SU-DHL-6 (cell line): ENCODE measurements around the gene TDP2.

Source experiments
- H2AFZ ChIP-seq: fragments of 200-600 bp; sonication (generic); 2 replicates; pipeline ENCODE4 v1.6.1; 2014; ENCODE audit warnings: low read depth, mild to moderate bottlenecking, moderate library complexity, mixed read lengths, antibody characterized with exemption, low read length; ENCODE audit not compliant: severe bottlenecking
- H3F3A ChIP-seq: fragments of 200-600 bp; shearing (Covaris generic); 2 replicates; pipeline ENCODE4 v1.6.0; 2016; ENCODE audit warnings: antibody characterized with exemption, mild to moderate bottlenecking; ENCODE audit not compliant: insufficient read depth
- H3K27ac ChIP-seq: fragments of 200-600 bp; sonication (generic); 2 replicates; pipeline ENCODE4 v1.5.1; 2016; ENCODE audit warnings: low read depth, mild to moderate bottlenecking, low read length, moderate library complexity, mixed read lengths
- H3K27me3 ChIP-seq: fragments of 200-600 bp; sonication (generic), shearing (Covaris generic); 2 replicates; pipeline ENCODE4 v1.6.0; 2014; ENCODE audit warnings: mild to moderate bottlenecking, low read length
- H3K36me3 ChIP-seq: fragments of 200-600 bp; sonication (generic); 2 replicates; pipeline ENCODE4 v1.6.1; 2014; ENCODE audit warnings: mild to moderate bottlenecking, low read length, mixed read lengths
- H3K4me2 ChIP-seq: fragments of 300-600, 200-600 bp; shearing (Covaris generic), sonication (generic); 2 replicates; pipeline ENCODE4 v1.6.0; 2014; ENCODE audit warnings: low read length, low read depth, mild to moderate bottlenecking; ENCODE audit not compliant: poor library complexity, severe bottlenecking
- H3K4me3 ChIP-seq: fragments of 200-600 bp; sonication (generic); 2 replicates; pipeline ENCODE4 v1.5.1; 2014; ENCODE audit warnings: antibody characterized with exemption, low read length, mild to moderate bottlenecking, mixed read lengths; ENCODE audit not compliant: insufficient read depth, poor library complexity, severe bottlenecking
- H3K79me2 ChIP-seq: fragments of 200-600 bp; sonication (generic); 2 replicates; pipeline ENCODE4 v1.6.1; 2014; ENCODE audit warnings: mild to moderate bottlenecking, low read length, moderate library complexity; ENCODE audit not compliant: insufficient read depth
- H3K9ac ChIP-seq: fragments of 200-600 bp; sonication (generic); 2 replicates; pipeline ENCODE4 v1.7.0; 2014; ENCODE audit warnings: mild to moderate bottlenecking, low read length
- H3K9me2 ChIP-seq: fragments of 200-600 bp; sonication (generic); replicated peaks from 2 replicates; pipeline ENCODE4 v1.6.1; 2014; ENCODE audit warnings: low read length; ENCODE audit not compliant: insufficient read depth
- H3K9me3 ChIP-seq: fragments of 200-600 bp; sonication (generic); 2 replicates; pipeline ENCODE4 v1.6.1; 2014; ENCODE audit warnings: low read length, mixed read lengths; ENCODE audit not compliant: insufficient read depth
- H4K20me1 ChIP-seq: fragments of 200-600 bp; sonication (generic); 2 replicates; pipeline ENCODE4 v1.6.1; 2014; ENCODE audit warnings: low read depth, mild to moderate bottlenecking, antibody characterized with exemption, low read length, moderate library complexity, mixed read lengths
- EZH2phosphoT487 ChIP-seq: fragments of 200-600 bp; sonication (generic), shearing (Covaris generic); conservative IDR thresholded peaks from 2 replicates; pipeline ENCODE4 v1.6.1; 2018; ENCODE audit warnings: mild to moderate bottlenecking, antibody characterized with exemption, low read length, moderate library complexity, mixed read lengths
- TF ChIP-seq, protein P1 (sequence below): fragments of 200-600 bp; sonication (generic); IDR thresholded peaks from one replicate; pipeline ENCODE4 v1.5.1; 2017; ENCODE audit warnings: antibody characterized with exemption, mild to moderate bottlenecking, low read length, moderate library complexity; ENCODE audit not compliant: insufficient read depth, poor library complexity, severe bottlenecking

Gene TDP2

DNA sequence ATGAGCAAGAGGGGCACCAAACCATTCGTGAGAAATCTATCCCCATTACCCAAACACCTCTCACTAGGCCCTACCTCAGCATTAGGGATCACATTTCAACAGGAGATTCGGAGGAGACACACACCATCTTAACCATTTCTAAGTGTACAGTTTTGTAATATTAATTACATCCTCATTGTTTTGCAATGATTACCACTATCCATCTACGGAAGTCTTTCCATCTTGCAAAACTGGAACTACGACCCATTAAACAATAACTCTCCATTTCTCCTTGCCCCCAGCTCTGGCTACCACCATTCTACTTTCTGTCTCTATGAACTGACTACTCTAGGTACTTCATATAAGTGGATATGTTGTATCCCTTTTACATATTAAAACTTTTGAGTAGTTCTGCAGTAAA lies 20.2 kb upstream of the TDP2 start:
- Histone ChIP-seq H3K79me2 (no peaks in the 10 kb centered on the region), H3F3A (no peaks in the 10 kb centered on the region), H2AFZ (no peak overlapping the region), H3K27ac (no peak overlapping the region), H3K9ac (no peak overlapping the region), H3K9me3 (no peaks in the 10 kb centered on the region), H3K36me3 (no peaks in the 10 kb centered on the region), H3K4me2 (no peak overlapping the region), H3K27me3 (no peaks in the 10 kb centered on the region), H4K20me1 (no peaks in the 10 kb centered on the region), H3K9me2 (no peaks in the 10 kb centered on the region), H3K4me3 (no peak overlapping the region)
- TF ChIP-seq, protein P1, sequence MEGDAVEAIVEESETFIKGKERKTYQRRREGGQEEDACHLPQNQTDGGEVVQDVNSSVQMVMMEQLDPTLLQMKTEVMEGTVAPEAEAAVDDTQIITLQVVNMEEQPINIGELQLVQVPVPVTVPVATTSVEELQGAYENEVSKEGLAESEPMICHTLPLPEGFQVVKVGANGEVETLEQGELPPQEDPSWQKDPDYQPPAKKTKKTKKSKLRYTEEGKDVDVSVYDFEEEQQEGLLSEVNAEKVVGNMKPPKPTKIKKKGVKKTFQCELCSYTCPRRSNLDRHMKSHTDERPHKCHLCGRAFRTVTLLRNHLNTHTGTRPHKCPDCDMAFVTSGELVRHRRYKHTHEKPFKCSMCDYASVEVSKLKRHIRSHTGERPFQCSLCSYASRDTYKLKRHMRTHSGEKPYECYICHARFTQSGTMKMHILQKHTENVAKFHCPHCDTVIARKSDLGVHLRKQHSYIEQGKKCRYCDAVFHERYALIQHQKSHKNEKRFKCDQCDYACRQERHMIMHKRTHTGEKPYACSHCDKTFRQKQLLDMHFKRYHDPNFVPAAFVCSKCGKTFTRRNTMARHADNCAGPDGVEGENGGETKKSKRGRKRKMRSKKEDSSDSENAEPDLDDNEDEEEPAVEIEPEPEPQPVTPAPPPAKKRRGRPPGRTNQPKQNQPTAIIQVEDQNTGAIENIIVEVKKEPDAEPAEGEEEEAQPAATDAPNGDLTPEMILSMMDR, result no peak
- no peak for TF ChIP-seq EZH2phosphoT487

DNA sequence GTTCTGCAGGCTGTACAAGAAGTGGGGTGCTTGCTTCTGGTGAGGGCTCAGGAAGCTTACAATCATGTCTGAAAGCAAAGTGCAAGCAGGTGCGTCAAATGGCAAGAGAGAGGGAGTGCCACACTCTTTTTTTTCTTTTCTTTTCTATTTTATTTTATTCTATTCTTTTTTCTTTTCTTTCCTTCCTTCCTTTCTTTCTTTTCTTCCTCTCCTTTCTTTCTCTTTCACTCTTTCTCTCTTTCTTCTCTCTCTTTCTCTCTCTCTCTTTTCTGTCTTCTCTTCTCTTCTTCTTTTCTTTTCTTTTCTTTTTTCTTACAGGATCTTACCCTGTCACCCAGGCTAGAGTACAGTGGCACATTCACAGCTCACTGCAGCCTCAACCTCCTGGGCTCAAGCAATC lies 19.7 kb upstream of the TDP2 start:
- H3K9me2 ChIP-seq, result no peaks in the 10 kb centered on the region
- no peaks in the 10 kb centered on the region for H3K27me3 ChIP-seq
- H3F3A ChIP-seq, result no peaks in the 10 kb centered on the region
- H3K9me3 ChIP-seq, result no peaks in the 10 kb centered on the region
- no peak overlapping the region for H3K4me3 ChIP-seq
- H3K36me3 ChIP-seq, result no peaks in the 10 kb centered on the region
- no peak overlapping the region for H3K27ac ChIP-seq
- H3K9ac ChIP-seq, result no peak overlapping the region
- no peaks in the 10 kb centered on the region for H3K79me2 ChIP-seq
- H2AFZ ChIP-seq, result no peak overlapping the region
- TF ChIP-seq, protein P1, result no peak
- no peak for TF ChIP-seq EZH2phosphoT487
- no peak overlapping the region for H3K4me2 ChIP-seq
- H4K20me1 ChIP-seq, result no peaks in the 10 kb centered on the region

DNA sequence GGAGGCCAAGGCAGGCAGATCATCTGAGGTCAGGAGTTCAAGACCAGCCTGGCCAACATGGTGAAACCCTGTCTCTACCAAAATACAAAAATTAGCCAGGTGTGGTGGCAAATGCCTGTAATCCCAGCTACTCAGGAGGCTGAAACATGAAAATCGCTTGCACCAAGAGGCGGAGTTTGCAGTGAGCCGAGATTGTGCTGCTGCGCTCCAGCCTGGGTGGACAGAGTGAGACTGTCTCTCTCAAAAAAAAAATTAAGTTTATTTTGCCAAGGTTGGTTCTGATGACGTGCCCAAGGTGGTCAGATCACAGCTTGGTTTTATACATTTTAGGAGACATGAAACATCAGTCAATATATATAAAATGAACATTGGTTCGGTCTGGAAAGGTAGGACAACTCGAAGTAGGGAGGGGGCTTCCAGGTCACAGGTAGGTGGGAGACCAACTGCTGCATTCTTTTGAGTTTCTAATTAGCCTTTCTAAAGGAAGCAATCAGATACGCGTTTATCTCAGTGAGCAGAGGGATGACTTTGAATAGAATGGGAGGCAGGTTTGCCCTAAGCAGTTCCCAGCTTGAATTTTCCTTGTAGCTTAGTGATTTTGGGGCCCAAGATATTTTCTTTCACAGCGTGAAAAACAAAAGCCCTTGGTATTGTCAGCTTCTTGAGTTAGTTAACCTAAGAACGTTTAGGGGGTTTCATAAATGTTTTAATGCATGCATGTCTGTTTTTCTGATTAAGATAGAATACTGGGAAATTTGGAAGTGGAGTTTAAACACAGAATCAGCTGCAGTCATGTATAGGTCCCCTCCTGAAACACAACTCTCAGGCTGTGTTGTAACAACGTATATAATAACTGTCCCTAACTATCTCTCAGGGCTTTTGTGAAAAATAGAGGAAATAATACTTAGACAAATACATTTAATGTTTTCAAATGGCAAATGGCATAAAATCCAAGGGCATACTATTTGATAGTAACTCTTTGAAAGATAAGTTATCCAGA lies 16.9 kb upstream of the TDP2 start:
- Histone ChIP-seq H3K27ac (no peak overlapping the region), H3K27me3 (no peaks in the 10 kb centered on the region), H3K4me2 (no peak overlapping the region), H3K9me2 (no peaks in the 10 kb centered on the region), H3F3A (no peaks in the 10 kb centered on the region), H3K4me3 (no peak overlapping the region), H3K9ac (no peak overlapping the region), H4K20me1 (no peaks in the 10 kb centered on the region), H3K36me3 (no peaks in the 10 kb centered on the region), H3K79me2 (no peaks in the 10 kb centered on the region), H2AFZ (no peak overlapping the region), H3K9me3 (no peaks in the 10 kb centered on the region)
- no peak for TF ChIP-seq EZH2phosphoT487
- TF ChIP-seq, protein P1, result no peak
